ENCODE measurements around the gene TMEM242.
"Not testable (repeated sequence)": the region's sequence is repeated elsewhere in the genome, so short reads cannot be mapped to it uniquely, and the experiment has no call there.

Gene TMEM242

GRCh38 chr6:157325069-157325805 lies 1.9 kb upstream of the TMEM242 start:
- DNase-seq (ENCODE audit: low read depth in 2 of 3, low spot score in 1 of 3): no peak

- peak in 2 of 3 donors; percentile 9 to 16 for DNase-seq (ENCODE audit: low read depth in 2 of 3, low spot score in 1 of 3)
Observed at GRCh38 chr6:157323966-157324300, 614 bp upstream of the TMEM242 start.

GRCh38 chr6:157322792-157323254 lies 496 bp downstream of the TMEM242 start:
- peak in 2 of 3 donors; percentile 69 to 84 for DNase-seq (ENCODE audit: low read depth in 2 of 3, low spot score in 1 of 3)

GRCh38 chr6:157316871-157317814 lies 6.2 kb downstream of the TMEM242 start:
- peak in 1 of 3 donors; percentile 15 for DNase-seq (ENCODE audit: low read depth in 2 of 3, low spot score in 1 of 3)

- no peak for DNase-seq (ENCODE audit: low read depth in 2 of 3, low spot score in 1 of 3)
Observed at GRCh38 chr6:157314705-157315321, 8.5 kb downstream of the TMEM242 start.

- DNase-seq (ENCODE audit: low read depth in 2 of 3, low spot score in 1 of 3): no peak
Observed at GRCh38 chr6:157313531-157314467, 9.5 kb downstream of the TMEM242 start.

GRCh38 chr6:157312757-157313156 lies 10.6 kb downstream of the TMEM242 start:
- no peak for DNase-seq (ENCODE audit: low read depth in 2 of 3, low spot score in 1 of 3)

GRCh38 chr6:157310693-157311092 lies 12.6 kb downstream of the TMEM242 start:
- not testable (repeated sequence) for DNase-seq (ENCODE audit: low read depth in 2 of 3, low spot score in 1 of 3)

GRCh38 chr6:157307661-157308060 lies 15.7 kb downstream of the TMEM242 start:
- DNase-seq (ENCODE audit: low read depth in 2 of 3, low spot score in 1 of 3): no peak

GRCh38 chr6:157305670-157306653 lies 17.4 kb downstream of the TMEM242 start:
- DNase-seq (ENCODE audit: low read depth in 2 of 3, low spot score in 1 of 3): no peak

GRCh38 chr6:157304899-157305663 lies 18.2 kb downstream of the TMEM242 start:
- DNase-seq (ENCODE audit: low read depth in 2 of 3, low spot score in 1 of 3): no peak

- no peak for DNase-seq (ENCODE audit: low read depth in 2 of 3, low spot score in 1 of 3)
Observed at GRCh38 chr6:157302736-157303135, 20.6 kb downstream of the TMEM242 start.

- DNase-seq (ENCODE audit: low read depth in 2 of 3, low spot score in 1 of 3): no peak
Observed at GRCh38 chr6:157300436-157300835, 22.9 kb downstream of the TMEM242 start.

- DNase-seq (ENCODE audit: low read depth in 2 of 3, low spot score in 1 of 3): no peak
Observed at GRCh38 chr6:157300006-157300405, 23.3 kb downstream of the TMEM242 start.

GRCh38 chr6:157298216-157298724 lies 25.0 kb downstream of the TMEM242 start:
- DNase-seq (ENCODE audit: low read depth in 2 of 3, low spot score in 1 of 3): no peak

GRCh38 chr6:157294654-157295053 lies 28.7 kb downstream of the TMEM242 start:
- no peak for DNase-seq (ENCODE audit: low read depth in 2 of 3, low spot score in 1 of 3)

GRCh38 chr6:157293780-157294179 lies 29.5 kb downstream of the TMEM242 start:
- no peak for DNase-seq (ENCODE audit: low read depth in 2 of 3, low spot score in 1 of 3)

GRCh38 chr6:157292202-157292601 lies 31.1 kb downstream of the TMEM242 start:
- DNase-seq (ENCODE audit: low read depth in 2 of 3, low spot score in 1 of 3): no peak

All from stimulated activated CD4-positive, alpha-beta T cell treated with anti-CD3 and anti-CD28 coated beads, Interleukin-12 subunit alpha, Interleukin-12 subunit beta, amount 100 ng/mL, for 48 hours (primary cell).